ENCODE measurements around the gene GRK5.

GRK5 gene

DNA sequence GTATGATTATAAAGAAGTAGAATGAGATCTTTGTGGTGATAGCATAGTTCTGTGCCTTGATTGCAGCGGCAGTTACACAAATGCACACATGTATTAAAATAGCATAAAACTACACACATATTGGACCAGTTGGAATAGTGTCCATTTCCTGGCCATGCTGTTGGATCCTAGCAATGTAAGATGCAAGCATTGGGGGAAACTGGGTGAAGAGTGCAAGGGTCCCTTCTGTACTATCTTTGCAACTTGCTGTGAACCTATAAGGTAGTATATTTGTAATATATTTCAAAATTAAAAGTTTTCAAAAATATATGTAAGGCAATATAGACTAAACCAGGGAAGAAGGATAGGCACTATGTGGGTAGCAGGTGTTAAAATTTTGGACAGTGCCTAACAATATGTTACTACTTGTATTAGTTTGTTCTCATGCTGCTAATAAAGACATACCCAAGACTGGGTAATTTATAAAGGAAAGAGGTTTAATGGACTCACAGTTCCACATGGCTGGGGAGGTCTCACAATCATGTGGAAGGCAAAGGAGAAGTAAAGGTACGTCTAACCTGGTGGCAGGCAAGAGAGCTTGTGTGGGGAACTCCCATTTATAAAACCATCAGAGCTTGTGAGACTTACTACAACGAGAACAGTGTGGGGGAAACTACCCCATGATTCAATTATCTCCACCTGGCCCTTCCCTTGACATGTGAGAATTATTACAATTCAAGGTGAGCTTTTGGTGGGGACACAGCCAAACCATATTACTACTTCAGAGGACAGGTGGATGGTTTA lies 263.7 kb downstream of the GRK5 start:
- DNase-seq (ENCODE audit: low read depth in 4 of 4, low spot score in 1 of 4) = no peak

DNA sequence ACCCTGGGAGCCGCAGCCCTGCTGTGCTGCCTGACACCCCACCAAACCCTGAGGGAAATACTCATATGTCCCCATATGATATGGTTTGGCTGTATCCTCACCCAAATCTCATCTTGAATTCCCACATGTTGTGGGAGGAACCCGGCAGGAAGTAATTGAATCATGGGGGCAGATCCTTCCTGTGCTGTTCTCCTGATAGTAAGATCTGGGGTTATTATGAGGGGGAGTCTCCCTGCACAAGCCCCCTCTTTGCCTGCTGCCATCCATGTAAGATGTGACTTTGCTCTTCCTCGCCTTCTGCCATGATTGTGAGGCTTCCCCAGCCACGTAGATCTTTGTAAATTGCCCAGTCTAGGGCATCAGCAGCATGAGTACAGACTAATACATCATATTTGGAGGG lies 266.4 kb downstream of the GRK5 start:
- DNase-seq (ENCODE audit: low read depth in 4 of 4, low spot score in 1 of 4) = no peak

DNA sequence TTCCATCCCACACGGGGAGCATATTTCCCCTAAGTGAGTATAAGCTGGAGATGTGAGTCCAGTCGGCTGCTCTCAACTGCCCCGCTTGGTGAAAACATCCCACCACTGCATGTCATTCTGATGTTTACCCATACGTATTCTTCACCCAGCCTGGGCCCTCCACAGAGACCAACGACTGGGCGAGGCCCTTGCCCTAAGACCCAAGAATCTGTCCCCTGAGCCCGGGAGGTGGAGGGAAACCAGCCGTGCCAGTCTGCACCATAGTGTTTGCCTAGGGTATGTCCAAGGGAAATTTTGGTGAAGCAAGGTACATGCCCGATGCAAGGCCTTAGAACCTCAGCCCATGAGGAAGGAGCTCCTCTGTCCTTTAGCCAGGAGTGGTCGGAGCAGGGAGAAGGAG lies 267.2 kb downstream of the GRK5 start:
- no peak for DNase-seq (ENCODE audit: low read depth in 4 of 4, low spot score in 1 of 4)

DNA sequence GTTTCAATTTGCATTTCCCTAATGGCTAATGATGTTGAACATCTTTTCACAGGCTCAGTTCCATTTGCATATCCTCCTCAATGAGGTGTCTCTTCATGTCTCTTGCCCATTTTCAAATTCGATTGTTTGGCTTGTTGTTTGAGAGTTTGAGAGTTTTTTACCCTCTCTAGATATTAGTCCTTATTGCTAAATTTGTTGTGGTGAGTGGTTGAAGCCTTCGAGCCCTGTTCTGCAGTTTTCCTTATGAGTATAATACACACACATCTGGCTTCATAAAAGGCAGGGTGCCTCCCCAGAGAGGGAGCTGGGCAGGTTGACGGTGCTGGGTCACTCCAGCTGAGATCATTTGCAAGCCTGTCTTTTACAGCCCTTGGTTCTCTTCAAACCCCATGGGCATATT lies 270.1 kb downstream of the GRK5 start:
- DNase-seq (ENCODE audit: low read depth in 4 of 4, low spot score in 1 of 4) = no peak

DNA sequence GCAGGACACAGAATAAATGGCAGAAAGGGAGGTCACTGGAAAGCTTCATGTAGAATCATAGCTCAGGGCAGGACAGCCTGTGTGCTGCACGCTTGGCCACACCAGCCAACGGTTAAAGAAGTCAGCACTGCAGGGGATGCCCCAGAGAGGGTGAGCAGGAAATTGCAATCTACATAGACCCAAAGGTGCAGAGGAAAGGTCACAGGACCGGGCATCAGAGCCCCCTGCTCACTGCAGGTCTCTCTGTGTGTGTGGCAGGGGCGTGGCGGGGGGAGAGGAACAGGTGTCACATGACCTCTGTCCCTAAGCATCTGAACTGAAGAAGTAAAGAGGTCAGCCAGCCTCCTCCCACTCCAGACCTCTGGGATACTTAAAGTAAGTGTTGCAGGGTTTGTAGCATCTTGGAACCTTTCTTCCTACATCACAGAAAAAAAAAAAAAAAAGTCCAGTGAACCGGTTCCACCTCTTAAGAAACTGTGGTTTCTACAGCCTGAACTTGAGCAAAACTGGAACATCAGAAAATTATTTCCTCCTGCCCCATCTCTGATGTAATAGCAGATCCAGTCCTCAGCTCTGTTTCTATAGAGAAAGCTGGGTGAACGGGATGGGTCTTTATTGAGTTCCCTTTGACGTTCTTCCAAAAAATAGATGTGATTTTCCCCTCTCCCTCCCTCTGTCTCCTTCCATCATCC lies 270.9 kb downstream of the GRK5 start:
- no peak for DNase-seq (ENCODE audit: low read depth in 4 of 4, low spot score in 1 of 4)

DNA sequence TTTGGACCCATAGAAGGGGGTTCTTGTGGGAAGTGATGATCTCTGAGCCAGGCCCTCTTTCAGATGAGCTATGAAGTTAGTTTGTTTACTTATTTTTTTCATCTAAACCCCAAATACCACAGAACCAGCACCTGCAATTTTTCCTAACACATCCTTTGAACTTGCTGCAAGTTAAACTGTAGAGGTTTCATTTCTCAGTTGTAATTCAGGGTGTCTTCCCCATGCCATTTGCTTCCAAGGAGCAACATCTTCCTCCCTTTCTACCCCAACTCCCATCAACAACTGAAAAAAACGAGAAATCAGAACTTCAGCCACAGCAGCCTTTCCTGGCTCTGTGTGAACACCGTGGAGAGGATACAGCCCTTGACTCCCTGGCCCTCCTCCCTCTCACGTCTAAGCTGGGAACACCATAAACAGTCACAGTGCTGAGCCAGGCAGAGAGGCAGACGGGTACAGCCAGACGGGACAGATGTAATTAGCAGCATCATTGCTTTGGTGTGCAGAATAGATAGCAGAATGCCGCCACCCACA lies 271.5 kb downstream of the GRK5 start:
- DNase-seq (ENCODE audit: low read depth in 4 of 4, low spot score in 1 of 4) = no peak

DNA sequence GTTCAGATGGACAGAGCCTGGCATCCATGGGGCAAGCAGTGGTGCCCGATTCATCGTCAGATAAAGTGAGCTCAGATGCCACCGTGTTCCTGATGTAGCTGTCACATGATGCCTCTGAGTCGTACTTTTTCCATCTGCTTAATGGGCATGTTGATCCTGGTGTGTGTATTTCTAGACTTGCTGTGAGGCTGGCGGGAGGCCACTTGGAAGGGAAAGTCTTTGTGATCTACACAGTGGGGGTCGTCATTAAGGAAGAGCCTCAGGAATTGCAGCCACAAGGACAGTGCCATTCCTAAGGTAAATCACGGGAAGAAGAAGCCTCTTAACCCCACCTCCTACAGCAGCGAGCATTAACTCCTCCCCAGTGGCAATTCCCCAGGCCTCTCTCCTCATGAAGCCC lies 272.2 kb downstream of the GRK5 start:
- no peak for DNase-seq (ENCODE audit: low read depth in 4 of 4, low spot score in 1 of 4)

DNA sequence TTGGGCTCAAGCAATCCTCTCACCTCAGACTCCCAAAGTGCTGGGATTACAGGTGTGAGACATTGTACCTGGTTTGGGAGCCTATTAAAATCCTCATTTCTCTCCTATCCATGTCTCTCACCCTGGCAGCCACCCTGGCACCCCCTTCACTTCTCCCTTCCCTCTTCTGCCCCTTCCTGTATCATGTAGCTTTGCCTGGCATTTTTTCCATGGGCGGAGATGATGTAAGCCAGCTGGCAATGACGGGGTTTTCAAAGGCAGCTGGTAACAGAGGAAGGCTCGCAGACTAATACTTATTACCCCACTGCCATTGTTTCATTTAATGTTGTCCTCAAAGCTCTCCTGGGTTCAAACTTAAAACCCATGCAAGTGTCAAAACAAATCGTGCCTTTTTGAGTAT lies 273.3 kb downstream of the GRK5 start:
- DNase-seq (ENCODE audit: low read depth in 4 of 4, low spot score in 1 of 4) = no peak

DNA sequence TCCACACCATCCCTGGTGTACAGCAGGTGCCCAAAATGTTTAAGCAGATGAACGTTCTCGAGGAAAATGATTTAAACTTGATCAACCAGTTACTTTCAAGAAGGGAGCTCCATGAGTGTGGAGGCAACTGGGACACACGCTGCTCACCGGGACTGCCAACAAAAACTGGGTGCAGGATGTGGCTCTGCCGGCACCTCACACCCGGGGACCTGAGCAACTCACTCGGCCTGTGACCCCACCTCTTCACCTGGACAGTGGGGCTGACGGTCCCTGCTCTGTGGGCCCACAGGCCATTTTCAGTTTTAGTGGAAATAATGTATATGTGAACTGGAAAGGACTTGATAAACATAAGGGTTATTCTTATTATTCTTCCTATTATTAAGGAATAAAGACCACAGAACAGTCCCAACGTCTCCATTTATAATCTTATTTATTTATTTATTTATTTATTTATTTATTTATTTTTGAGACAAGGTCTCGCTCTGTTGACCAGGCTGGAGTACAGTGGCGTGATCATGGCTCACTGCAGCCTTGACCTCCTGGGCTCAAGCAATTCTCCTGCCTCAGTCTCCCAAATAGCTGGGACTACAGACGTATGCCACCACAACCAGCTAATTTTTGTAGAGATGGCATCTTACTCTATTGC lies 274.5 kb downstream of the GRK5 start:
- DNase-seq (ENCODE audit: low read depth in 4 of 4, low spot score in 1 of 4) = no peak

DNA sequence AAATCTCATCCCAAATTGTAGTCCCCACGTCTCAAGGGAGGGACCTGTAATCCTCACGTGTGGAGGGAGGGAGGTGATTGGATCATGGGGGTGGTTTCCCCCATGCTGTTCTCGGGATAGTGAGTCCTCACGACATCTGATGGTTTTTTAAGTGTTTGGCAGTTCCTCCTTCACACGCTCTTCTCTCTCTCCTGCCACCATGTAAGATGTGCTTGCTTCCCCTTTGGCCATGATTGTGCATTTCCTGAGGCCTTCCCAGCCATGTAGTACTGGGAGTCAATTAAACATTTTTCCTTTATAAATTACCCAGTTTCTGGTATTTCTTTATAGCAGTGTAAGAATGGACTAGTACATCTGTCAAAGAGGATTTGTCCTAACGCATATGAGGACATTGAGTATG lies 275.6 kb downstream of the GRK5 start:
- DNase-seq (ENCODE audit: low read depth in 4 of 4, low spot score in 1 of 4) = no peak

DNA sequence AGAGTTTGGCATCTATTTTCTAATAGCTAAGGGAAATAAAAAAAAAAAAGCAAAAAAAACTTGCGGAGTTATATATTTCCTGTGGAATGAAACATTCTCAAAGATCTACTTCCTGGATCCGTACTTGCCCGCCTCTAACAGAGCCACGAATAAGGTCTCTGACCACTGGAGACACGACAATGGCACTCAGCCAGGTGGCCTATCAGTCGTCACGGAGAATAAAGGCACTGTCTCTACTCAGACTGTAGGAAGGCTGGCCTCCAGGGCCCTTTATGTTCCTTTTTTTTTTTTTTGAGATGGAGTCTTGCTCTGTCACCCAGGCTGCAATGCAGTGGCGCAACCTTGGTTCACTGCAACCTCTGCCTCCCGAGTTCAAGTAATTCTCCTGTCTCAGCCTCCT lies 276.5 kb downstream of the GRK5 start:
- DNase-seq (ENCODE audit: low read depth in 4 of 4, low spot score in 1 of 4) = no peak

DNA sequence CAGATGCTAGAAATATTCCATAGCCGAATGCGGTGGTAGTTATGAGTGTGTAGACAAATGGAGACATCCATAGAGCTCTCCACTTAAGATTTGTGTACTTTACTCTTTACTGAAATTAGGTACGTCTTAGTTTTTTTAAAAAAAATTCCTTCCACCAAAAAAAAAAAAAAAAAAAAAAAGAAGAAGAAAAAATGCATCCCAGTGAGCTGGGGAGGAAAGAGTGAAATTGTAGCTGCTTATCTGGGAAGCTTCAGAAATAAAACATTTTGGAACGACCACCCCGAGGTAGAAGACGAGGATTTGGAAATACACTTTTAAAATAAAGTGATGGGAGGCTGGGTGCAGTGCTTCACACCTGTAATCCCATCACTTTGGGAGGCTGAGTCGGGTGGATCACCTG lies 281.3 kb downstream of the GRK5 start:
- DNase-seq (ENCODE audit: low read depth in 4 of 4, low spot score in 1 of 4) = no peak

DNA sequence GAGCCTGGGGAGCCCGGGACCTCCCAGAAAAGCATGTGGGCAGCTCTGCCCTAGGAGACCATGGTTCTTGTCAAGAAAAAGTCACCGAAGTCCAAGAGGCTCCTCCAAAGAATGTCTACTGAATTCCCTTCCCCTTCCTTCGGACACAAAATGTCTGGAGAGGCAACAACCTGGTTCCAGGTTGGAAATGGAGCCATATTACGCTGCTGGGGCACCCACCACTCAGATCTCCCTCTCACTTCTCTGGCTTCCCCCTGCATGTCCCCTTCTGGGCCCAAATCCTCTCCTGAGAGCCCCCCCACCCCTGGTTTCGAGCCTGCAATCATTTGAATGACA lies 282.6 kb downstream of the GRK5 start:
- DNase-seq (ENCODE audit: low read depth in 4 of 4, low spot score in 1 of 4) = no peak

DNA sequence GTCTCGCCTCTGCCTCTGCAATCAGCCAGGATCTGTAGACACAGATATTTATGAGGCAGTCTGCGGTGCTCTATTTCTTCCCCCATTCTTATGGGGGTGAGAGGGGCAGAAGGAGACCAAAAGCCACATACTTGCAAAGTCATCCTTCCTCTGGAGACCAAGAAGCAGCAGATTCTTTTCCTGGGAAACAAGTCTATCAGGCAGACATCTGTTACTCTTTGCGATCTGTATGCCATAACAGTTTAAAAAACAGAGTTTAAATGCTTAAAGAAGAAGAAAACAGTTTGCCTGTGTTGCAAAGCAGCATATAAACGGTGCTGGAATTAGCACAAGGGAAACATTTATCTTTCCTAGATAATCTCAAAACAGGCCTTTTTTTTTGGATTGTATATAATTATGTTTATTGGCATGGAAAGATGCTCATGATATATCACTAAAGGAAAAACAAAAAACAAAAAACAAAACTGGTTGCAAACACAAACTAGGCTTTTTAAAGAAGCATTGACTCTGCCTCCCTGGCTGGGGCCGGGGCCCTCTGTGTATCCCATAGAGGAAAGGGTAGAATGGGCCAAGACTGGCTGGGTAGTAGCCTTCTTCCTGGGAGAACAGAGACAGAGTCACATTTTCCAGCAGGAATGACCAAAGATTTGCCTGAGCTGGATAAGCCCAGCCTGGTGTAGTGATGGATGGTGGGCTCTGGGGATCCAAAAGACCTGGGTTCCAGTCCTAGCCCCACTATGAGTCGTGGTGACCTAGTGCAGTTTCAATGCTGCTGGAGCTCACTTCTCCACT lies 284.8 kb downstream of the GRK5 start:
- DNase-seq (ENCODE audit: low read depth in 4 of 4, low spot score in 1 of 4) = no peak

DNA sequence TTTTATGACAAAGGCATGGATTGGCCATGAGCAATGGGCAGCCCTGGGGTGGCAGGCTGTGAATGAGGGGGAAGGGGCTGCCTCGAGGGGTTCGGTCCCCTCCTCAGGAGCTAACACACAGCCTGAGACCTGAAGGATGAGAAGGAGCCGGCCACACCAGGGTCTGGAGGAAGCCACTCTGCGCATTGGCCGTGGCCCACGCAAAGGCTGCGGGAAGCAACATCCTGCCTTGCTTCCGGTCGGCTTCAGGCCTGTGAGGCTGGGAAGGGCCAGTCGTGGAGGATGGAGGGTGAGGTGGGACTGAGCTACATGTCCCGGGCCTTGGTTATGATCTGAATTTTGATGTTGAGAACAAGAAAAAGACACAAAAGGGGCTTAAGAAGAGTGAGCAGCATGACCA lies 285.8 kb downstream of the GRK5 start:
- no peak for DNase-seq (ENCODE audit: low read depth in 4 of 4, low spot score in 1 of 4)

DNA sequence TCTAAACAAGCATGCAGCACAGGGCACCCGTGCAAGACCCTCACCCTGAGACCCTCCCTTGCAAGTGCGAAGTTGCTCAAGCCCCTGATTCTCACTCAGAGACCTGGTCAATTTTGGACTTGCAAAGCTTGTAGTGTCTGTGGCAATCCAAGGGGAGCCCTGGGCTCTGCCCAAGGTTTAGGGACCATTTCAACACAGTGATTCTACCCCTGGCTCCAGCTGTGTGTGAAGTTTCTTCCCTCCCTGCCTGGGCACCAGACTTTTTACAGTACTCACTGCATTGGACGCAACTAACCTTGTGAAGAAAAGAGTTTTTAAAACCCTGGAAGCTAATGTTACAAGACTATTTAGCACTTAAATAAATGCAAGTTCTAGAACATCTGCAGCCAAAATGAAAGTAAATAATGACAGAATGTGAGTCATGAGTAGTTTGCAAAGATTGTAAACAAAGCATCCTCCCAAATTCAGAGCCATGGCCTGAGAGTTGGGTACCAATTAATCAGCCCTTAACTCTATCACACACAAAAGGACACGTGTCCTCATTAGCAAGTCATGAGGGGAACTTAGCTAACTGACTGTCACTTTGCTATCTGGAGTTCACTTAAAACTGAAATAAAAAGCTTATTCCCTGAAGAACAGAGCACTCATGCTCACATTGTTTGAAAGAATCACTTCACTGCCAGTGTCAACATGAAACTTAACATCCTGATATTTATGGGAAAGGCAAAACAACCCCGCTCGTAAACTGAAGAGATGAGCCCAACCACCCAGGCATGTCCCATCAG lies 287.1 kb downstream of the GRK5 start:
- DNase-seq (ENCODE audit: low read depth in 4 of 4, low spot score in 1 of 4) = no peak

DNA sequence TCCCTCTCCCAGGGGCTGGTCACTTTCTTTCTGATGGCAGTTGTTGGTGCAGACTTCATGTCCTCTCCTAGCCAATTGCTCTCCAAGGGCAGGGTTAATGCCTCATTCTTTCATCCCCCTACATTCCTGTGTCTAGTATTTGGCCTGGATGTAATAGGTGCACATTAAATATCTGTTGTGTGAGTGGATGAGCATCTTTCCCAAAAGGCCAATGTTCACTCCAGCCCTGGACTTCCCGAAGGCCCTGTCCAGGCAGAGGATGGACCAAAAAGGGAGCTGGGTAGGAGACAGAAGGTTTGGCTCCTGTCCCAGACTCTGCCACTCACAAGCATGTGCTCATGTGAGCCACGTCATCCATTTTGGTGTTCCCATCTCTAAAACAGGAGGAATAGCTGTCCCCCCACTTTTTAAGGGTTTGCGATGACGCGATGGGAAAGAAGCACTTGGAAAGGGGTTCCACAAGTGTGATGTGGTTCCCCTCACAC lies 287.7 kb downstream of the GRK5 start:
- no peak for DNase-seq (ENCODE audit: low read depth in 4 of 4, low spot score in 1 of 4)

DNA sequence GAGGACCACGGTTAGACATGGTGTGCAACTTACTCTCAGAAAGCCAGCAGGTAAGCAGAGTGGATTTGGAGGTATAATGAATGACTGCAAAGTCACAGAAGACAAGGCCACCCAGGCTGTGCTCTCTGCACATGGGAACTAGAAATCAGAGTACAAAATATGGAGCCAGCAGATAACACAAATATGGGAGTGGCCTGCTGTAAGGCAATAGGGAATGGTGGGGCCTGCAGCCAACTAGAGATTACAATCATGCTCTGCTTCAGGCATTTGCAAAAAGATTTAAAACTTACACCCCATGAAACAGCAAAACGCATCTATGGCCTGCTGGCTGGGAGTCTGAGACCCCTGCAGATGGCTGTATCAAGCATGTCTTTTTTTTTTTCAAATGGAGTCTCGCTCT lies 288.2 kb downstream of the GRK5 start:
- DNase-seq (ENCODE audit: low read depth in 4 of 4, low spot score in 1 of 4) = no peak

DNA sequence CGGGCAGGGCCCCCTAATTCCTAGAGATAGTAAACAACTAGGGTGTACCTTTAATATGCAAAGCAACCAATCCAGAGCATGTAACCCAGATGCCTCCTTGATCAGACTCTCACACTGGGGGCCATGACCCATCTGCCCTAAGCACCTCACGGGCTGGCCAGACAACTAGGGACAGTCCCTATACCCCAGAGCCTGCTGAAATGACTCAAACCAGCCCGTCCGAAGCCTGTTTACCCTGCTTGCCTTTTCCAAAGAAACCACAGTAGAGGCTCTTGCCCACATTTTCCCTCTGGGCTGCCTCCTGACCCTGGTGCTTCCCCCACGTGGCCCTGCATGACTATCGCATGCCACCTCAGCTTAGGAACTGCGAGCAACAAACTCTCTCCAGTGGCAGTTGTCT lies 288.9 kb downstream of the GRK5 start:
- peak in 1 of 4 experiments; percentile 53 for DNase-seq (ENCODE audit: low read depth in 4 of 4, low spot score in 1 of 4)

DNA sequence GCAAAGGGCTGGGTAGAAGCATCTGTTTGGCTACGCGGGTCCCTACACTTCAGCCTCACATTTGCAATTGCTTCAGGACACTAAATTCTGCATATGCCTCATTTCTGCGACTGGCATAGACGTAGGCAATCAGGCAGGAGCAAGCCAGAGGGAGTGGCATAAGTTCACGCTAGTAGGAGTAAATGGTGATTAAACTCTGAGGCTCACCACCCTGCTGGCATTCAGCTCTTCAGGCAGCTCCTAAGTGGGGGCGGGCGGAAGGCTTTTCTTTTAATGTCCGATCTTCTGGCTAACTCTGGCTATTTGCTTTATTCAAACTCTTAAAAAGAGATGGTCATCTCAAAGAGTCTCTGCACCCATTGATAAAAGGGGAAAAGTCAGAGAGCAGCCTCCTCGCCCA lies 289.9 kb downstream of the GRK5 start:
- DNase-seq (ENCODE audit: low read depth in 4 of 4, low spot score in 1 of 4) = no peak

Measured in stimulated activated CD4-positive, alpha-beta T cell treated with anti-CD3 and anti-CD28 coated beads, Interleukin-1b, Interleukin-23, amount 100 ng/mL, for 24 hours (primary cell).